Measurements from ENCODE around the gene GYPC. TPM values are rescaled to one million over a fixed set of nuclear protein-coding genes. Genes with fewer than 3 reads are reported as not detected.
A peak's percentile ranks its signal among the peaks of the same experiment; 100 is the strongest.
"Not testable (repeated sequence)": the region's sequence is repeated elsewhere in the genome, so short reads cannot be mapped to it uniquely, and the experiment has no call there.

Gene GYPC
- total RNA-seq, 1 donor from 2014 or later: 111 TPM

GRCh38 chr2:126685629-126686028, 29.7 kb downstream of the GYPC start:
- ATAC-seq (ENCODE audit: poor library complexity) (no peak), DNase-seq (no peak)
- intact Hi-C loops (cut with DNase I): no loop called here

GRCh38 chr2:126686286-126686685, 30.3 kb downstream of the GYPC start:
- ATAC-seq (ENCODE audit: poor library complexity) (no peak), DNase-seq (no peak)
- intact Hi-C loops (cut with DNase I): no loop called here

GRCh38 chr2:126686841-126687485, 31.0 kb downstream of the GYPC start:
- intact Hi-C loops (cut with DNase I): no loop called here
- no peak for ATAC-seq (ENCODE audit: poor library complexity)
- no peak for DNase-seq

GRCh38 chr2:126687503-126687902, 31.5 kb downstream of the GYPC start:
- no peak for ATAC-seq (ENCODE audit: poor library complexity)
- intact Hi-C loops (cut with DNase I): no loop called here
- no peak for DNase-seq

- intact Hi-C loops (cut with DNase I): not testable (repeated sequence)
- peak; percentile 56 for ATAC-seq (ENCODE audit: poor library complexity)
These were observed 32.6 kb downstream of the GYPC start for GRCh38 chr2:126688594-126688993.

GRCh38 chr2:126692241-126692640, 36.3 kb downstream of the GYPC start:
- intact Hi-C loops (cut with DNase I); DNase-seq: not testable (repeated sequence)
- peak; percentile 26 for ATAC-seq (ENCODE audit: poor library complexity)

More at GRCh38 chr2:126688594-126688993, 32.6 kb downstream of the GYPC start:
- not testable (repeated sequence) for DNase-seq

- DNase-seq; intact Hi-C loops (cut with DNase I); ATAC-seq (ENCODE audit: poor library complexity): not testable (repeated sequence)
These were observed 37.1 kb downstream of the GYPC start for GRCh38 chr2:126692934-126693592.

GRCh38 chr2:126696644-126697520, 40.9 kb downstream of the GYPC start:
- ATAC-seq (ENCODE audit: poor library complexity): peak; percentile 47
- no peak for DNase-seq
- intact Hi-C loops (cut with DNase I): no loop called here

GRCh38 chr2:126698376-126698775, 42.4 kb downstream of the GYPC start:
- DNase-seq: no peak
- intact Hi-C loops (cut with DNase I): no loop called here
- ATAC-seq (ENCODE audit: poor library complexity): no peak

GRCh38 chr2:126699018-126699417, 43.1 kb downstream of the GYPC start:
- ATAC-seq (ENCODE audit: poor library complexity) (no peak), DNase-seq (no peak)
- intact Hi-C loops (cut with DNase I): no loop called here

- ATAC-seq (ENCODE audit: poor library complexity): no peak
- DNase-seq: no peak
- intact Hi-C loops (cut with DNase I): no loop called here
These were observed 44.0 kb downstream of the GYPC start for GRCh38 chr2:126699716-126700581.

- no peak for ATAC-seq (ENCODE audit: poor library complexity)
- no peak for DNase-seq
- intact Hi-C loops (cut with DNase I): no loop called here
These were observed 44.7 kb downstream of the GYPC start for GRCh38 chr2:126700677-126701076.

- intact Hi-C loops (cut with DNase I): no loop called here
- DNase-seq: no peak
These were observed 47.4 kb downstream of the GYPC start for GRCh38 chr2:126703311-126703710.

GRCh38 chr2:126704434-126705160, 48.6 kb downstream of the GYPC start:
- intact Hi-C loops (cut with DNase I): no loop called here
- no peak for ATAC-seq (ENCODE audit: poor library complexity)
- DNase-seq: no peak

More at GRCh38 chr2:126703311-126703710, 47.4 kb downstream of the GYPC start:
- ATAC-seq (ENCODE audit: poor library complexity): no peak

GRCh38 chr2:126707191-126707590, 51.2 kb downstream of the GYPC start:
- no peak for DNase-seq
- ATAC-seq (ENCODE audit: poor library complexity): no peak
- intact Hi-C loops (cut with DNase I): no loop called here

GRCh38 chr2:126707941-126708340, 52.0 kb downstream of the GYPC start:
- no peak for DNase-seq
- no peak for ATAC-seq (ENCODE audit: poor library complexity)
- intact Hi-C loops (cut with DNase I): no loop called here

GRCh38 chr2:126714191-126714965, 58.4 kb downstream of the GYPC start:
- ATAC-seq (ENCODE audit: poor library complexity) (peak; percentile 51), DNase-seq (no peak)
- intact Hi-C loops (cut with DNase I): no loop called here
